Measurements from ENCODE around the gene STK38L.

STK38L gene

GRCh38 chr12:27282754-27283153 lies 38.7 kb downstream of the STK38L start:
- Mint-ChIP-seq H3K4me1 (peaks cover 36% of the 10 kb centered on the region), H3K36me3 (peaks cover 14% of the 10 kb centered on the region), H3K9me3 (no peaks in the 10 kb centered on the region), H3K27me3 (no peaks in the 10 kb centered on the region), H3K27ac (no peak overlapping the region), H3K4me3 (no peak overlapping the region)
- no peak for ATAC-seq

GRCh38 chr12:27284021-27284420 lies 39.9 kb downstream of the STK38L start:
- no peak overlapping the region for H3K27ac Mint-ChIP-seq
- no peak for ATAC-seq
- H3K36me3 Mint-ChIP-seq: peaks cover 15% of the 10 kb centered on the region
- no peak overlapping the region for H3K4me3 Mint-ChIP-seq
- H3K4me1 Mint-ChIP-seq: peaks cover 33% of the 10 kb centered on the region
- H3K9me3 Mint-ChIP-seq: no peaks in the 10 kb centered on the region
- no peaks in the 10 kb centered on the region for H3K27me3 Mint-ChIP-seq

- H3K36me3 Mint-ChIP-seq: peaks cover 15% of the 10 kb centered on the region
- H3K9me3 Mint-ChIP-seq: no peaks in the 10 kb centered on the region
- no peaks in the 10 kb centered on the region for H3K27me3 Mint-ChIP-seq
- peak overlapping the region; percentile 33 for H3K27ac Mint-ChIP-seq
- ATAC-seq: peak; percentile 51
- no peak overlapping the region for H3K4me3 Mint-ChIP-seq
- H3K4me1 Mint-ChIP-seq: peaks cover 37% of the 10 kb centered on the region
Observed at GRCh38 chr12:27284751-27285150, 40.7 kb downstream of the STK38L start.

GRCh38 chr12:27285403-27285802 lies 41.3 kb downstream of the STK38L start:
- no peaks in the 10 kb centered on the region for H3K27me3 Mint-ChIP-seq

GRCh38 chr12:27289414-27289813 lies 45.3 kb downstream of the STK38L start:
- no peak for ATAC-seq
- H3K4me3 Mint-ChIP-seq: no peak overlapping the region
- peaks cover 29% of the 10 kb centered on the region for H3K36me3 Mint-ChIP-seq
- H3K4me1 Mint-ChIP-seq: peaks cover 54% of the 10 kb centered on the region
- no peak overlapping the region for H3K27ac Mint-ChIP-seq
- no peaks in the 10 kb centered on the region for H3K9me3 Mint-ChIP-seq
- H3K27me3 Mint-ChIP-seq: no peaks in the 10 kb centered on the region

More at GRCh38 chr12:27285403-27285802, 41.3 kb downstream of the STK38L start:
- H3K36me3 Mint-ChIP-seq: peaks cover 15% of the 10 kb centered on the region
- no peaks in the 10 kb centered on the region for H3K9me3 Mint-ChIP-seq
- no peak overlapping the region for H3K4me3 Mint-ChIP-seq
- H3K4me1 Mint-ChIP-seq: peaks cover 40% of the 10 kb centered on the region
- ATAC-seq: no peak
- H3K27ac Mint-ChIP-seq: peak overlapping the region; percentile 44

- no peak for ATAC-seq
- Mint-ChIP-seq H3K27ac (peak overlapping the region; percentile 29), H3K36me3 (peaks cover 25% of the 10 kb centered on the region), H3K27me3 (no peaks in the 10 kb centered on the region), H3K9me3 (no peaks in the 10 kb centered on the region), H3K4me1 (peaks cover 49% of the 10 kb centered on the region), H3K4me3 (no peak overlapping the region)
Observed at GRCh38 chr12:27290501-27291168, 46.5 kb downstream of the STK38L start.

GRCh38 chr12:27291862-27292261 lies 47.8 kb downstream of the STK38L start:
- H3K4me1 Mint-ChIP-seq: peaks cover 45% of the 10 kb centered on the region
- ATAC-seq: no peak
- no peak overlapping the region for H3K27ac Mint-ChIP-seq
- H3K9me3 Mint-ChIP-seq: no peaks in the 10 kb centered on the region
- no peaks in the 10 kb centered on the region for H3K27me3 Mint-ChIP-seq
- H3K36me3 Mint-ChIP-seq: peaks cover 20% of the 10 kb centered on the region
- no peak overlapping the region for H3K4me3 Mint-ChIP-seq

- H3K36me3 Mint-ChIP-seq: peaks cover 18% of the 10 kb centered on the region
- ATAC-seq: no peak
Observed at GRCh38 chr12:27292718-27293117, 48.6 kb downstream of the STK38L start.

GRCh38 chr12:27293463-27293862 lies 49.4 kb downstream of the STK38L start:
- no peaks in the 10 kb centered on the region for H3K27me3 Mint-ChIP-seq
- peaks cover 49% of the 10 kb centered on the region for H3K4me1 Mint-ChIP-seq
- H3K27ac Mint-ChIP-seq: no peak overlapping the region
- peaks cover 23% of the 10 kb centered on the region for H3K36me3 Mint-ChIP-seq
- H3K9me3 Mint-ChIP-seq: no peaks in the 10 kb centered on the region
- ATAC-seq: no peak
- no peak overlapping the region for H3K4me3 Mint-ChIP-seq

More at GRCh38 chr12:27292718-27293117, 48.6 kb downstream of the STK38L start:
- Mint-ChIP-seq H3K27me3 (no peaks in the 10 kb centered on the region), H3K4me3 (no peak overlapping the region), H3K4me1 (peaks cover 45% of the 10 kb centered on the region), H3K9me3 (no peaks in the 10 kb centered on the region), H3K27ac (no peak overlapping the region)

GRCh38 chr12:27296674-27297073 lies 52.6 kb downstream of the STK38L start:
- Mint-ChIP-seq H3K4me1 (peaks cover 27% of the 10 kb centered on the region), H3K4me3 (no peak overlapping the region), H3K27ac (no peak overlapping the region), H3K27me3 (no peaks in the 10 kb centered on the region), H3K36me3 (peaks cover 40% of the 10 kb centered on the region), H3K9me3 (no peaks in the 10 kb centered on the region)
- ATAC-seq: no peak

GRCh38 chr12:27297566-27297965 lies 53.5 kb downstream of the STK38L start:
- no peak for ATAC-seq
- Mint-ChIP-seq H3K36me3 (peaks cover 40% of the 10 kb centered on the region), H3K27me3 (no peaks in the 10 kb centered on the region), H3K27ac (no peak overlapping the region), H3K4me3 (no peak overlapping the region), H3K9me3 (no peaks in the 10 kb centered on the region), H3K4me1 (peaks cover 26% of the 10 kb centered on the region)

- Mint-ChIP-seq H3K27me3 (no peaks in the 10 kb centered on the region), H3K9me3 (no peaks in the 10 kb centered on the region), H3K4me1 (peaks cover 18% of the 10 kb centered on the region), H3K27ac (peak overlapping the region; percentile 58), H3K4me3 (no peak overlapping the region), H3K36me3 (peaks cover 44% of the 10 kb centered on the region)
- ATAC-seq: no peak
Observed at GRCh38 chr12:27299102-27299501, 55.0 kb downstream of the STK38L start.

GRCh38 chr12:27300226-27300625 lies 56.1 kb downstream of the STK38L start:
- peaks cover 13% of the 10 kb centered on the region for H3K4me1 Mint-ChIP-seq
- H3K27ac Mint-ChIP-seq: peak overlapping the region; percentile 50
- no peaks in the 10 kb centered on the region for H3K27me3 Mint-ChIP-seq
- H3K36me3 Mint-ChIP-seq: peaks cover 44% of the 10 kb centered on the region
- H3K4me3 Mint-ChIP-seq: no peak overlapping the region
- ATAC-seq: no peak
- no peaks in the 10 kb centered on the region for H3K9me3 Mint-ChIP-seq

GRCh38 chr12:27303139-27304111 lies 59.3 kb downstream of the STK38L start:
- Mint-ChIP-seq H3K4me1 (peaks cover 3% of the 10 kb centered on the region), H3K9me3 (no peaks in the 10 kb centered on the region), H3K27ac (no peak overlapping the region), H3K4me3 (no peak overlapping the region), H3K27me3 (no peaks in the 10 kb centered on the region), H3K36me3 (peaks cover 35% of the 10 kb centered on the region)
- no peak for ATAC-seq

GRCh38 chr12:27304856-27305255 lies 60.8 kb downstream of the STK38L start:
- H3K4me3 Mint-ChIP-seq: no peak overlapping the region
- H3K27ac Mint-ChIP-seq: no peak overlapping the region
- ATAC-seq: no peak
- no peaks in the 10 kb centered on the region for H3K27me3 Mint-ChIP-seq
- no peaks in the 10 kb centered on the region for H3K9me3 Mint-ChIP-seq
- peaks cover 28% of the 10 kb centered on the region for H3K36me3 Mint-ChIP-seq
- no peaks in the 10 kb centered on the region for H3K4me1 Mint-ChIP-seq
